IPS-15b (cell line): ENCODE data around the gene RAMAC.
"Not testable (repeated sequence)": the region's sequence is repeated elsewhere in the genome, so short reads cannot be mapped to it uniquely, and the experiment has no call there.

Experiments
- H3K27me3 ChIP-seq: one replicate; pipeline ENCODE4 v1.6.1; 2013; ENCODE audit warnings: low read length; ENCODE audit not compliant: control insufficient read depth, insufficient read depth
- H3K36me3 ChIP-seq: one replicate; pipeline ENCODE4 v1.6.1; 2013; ENCODE audit warnings: low read length; ENCODE audit not compliant: control insufficient read depth, insufficient read depth
- H3K4me1 ChIP-seq: one replicate; pipeline ENCODE4 v1.6.1; 2013; ENCODE audit warnings: mild to moderate bottlenecking, low read length; ENCODE audit not compliant: control insufficient read depth, insufficient read depth
- H3K4me3 ChIP-seq: one replicate; pipeline ENCODE4 v1.5.1; 2013; ENCODE audit warnings: low read depth, low read length
- H3K9ac ChIP-seq: one replicate; pipeline ENCODE4 v1.6.1; 2013; ENCODE audit warnings: low read depth, mild to moderate bottlenecking, low read length
- H3K9me3 ChIP-seq: one replicate; pipeline ENCODE4 v1.6.1; 2013; ENCODE audit warnings: mild to moderate bottlenecking, low read length; ENCODE audit not compliant: control insufficient read depth, insufficient read depth

RAMAC gene

GRCh38 chr15:83018436-83018835 is 32.4 kb downstream of the RAMAC start:
- Histone ChIP-seq H3K36me3 (peaks cover 8% of the 10 kb centered on the region), H3K4me3 (no peak overlapping the region), H3K27me3 (no peaks in the 10 kb centered on the region), H3K4me1 (no peaks in the 10 kb centered on the region), H3K9me3 (no peaks in the 10 kb centered on the region), H3K9ac (no peak overlapping the region)

- Histone ChIP-seq H3K9ac (no peak overlapping the region), H3K4me1 (no peaks in the 10 kb centered on the region), H3K27me3 (no peaks in the 10 kb centered on the region), H3K9me3 (no peaks in the 10 kb centered on the region), H3K36me3 (peaks cover 8% of the 10 kb centered on the region), H3K4me3 (no peak overlapping the region)
Observed at GRCh38 chr15:83030021-83030420, 44.0 kb downstream of the RAMAC start.

GRCh38 chr15:83031234-83031633 is 45.2 kb downstream of the RAMAC start:
- H3K9ac ChIP-seq, H3K27me3 ChIP-seq, H3K9me3 ChIP-seq, H3K4me1 ChIP-seq, H3K36me3 ChIP-seq, H3K4me3 ChIP-seq: not testable (repeated sequence)

GRCh38 chr15:83036253-83036652 is 50.2 kb downstream of the RAMAC start:
- H3K9me3 ChIP-seq: no peaks in the 10 kb centered on the region
- peaks cover 3% of the 10 kb centered on the region for H3K36me3 ChIP-seq
- no peak overlapping the region for H3K4me3 ChIP-seq
- no peaks in the 10 kb centered on the region for H3K27me3 ChIP-seq
- no peaks in the 10 kb centered on the region for H3K4me1 ChIP-seq
- H3K9ac ChIP-seq: no peak overlapping the region

GRCh38 chr15:83039206-83039605 is 53.2 kb downstream of the RAMAC start:
- H3K9me3 ChIP-seq: no peaks in the 10 kb centered on the region
- peaks cover 15% of the 10 kb centered on the region for H3K36me3 ChIP-seq
- no peaks in the 10 kb centered on the region for H3K4me1 ChIP-seq
- no peak overlapping the region for H3K9ac ChIP-seq
- no peak overlapping the region for H3K4me3 ChIP-seq
- H3K27me3 ChIP-seq: no peaks in the 10 kb centered on the region
